ENCODE measurements around the gene TMEM151B. TPM values are rescaled to one million over a fixed set of nuclear protein-coding genes. Genes with fewer than 3 reads are reported as not detected.

TMEM151B gene
- total and polyA plus RNA-seq, 2 of the 13 experiments (the other 11 are each of a cell fraction or from before 2014, with no cell fraction given) = not detected

- TF ChIP-seq ZNF331 (CRISPR knock-in tag; IDR thresholded peaks at IDR 0.05) (peak; percentile 45), RXRA (CRISPR knock-in tag; IDR thresholded peaks at IDR 0.05) (no peak; the same call in 1 of the 2 replicates), PRPF4 (IDR thresholded peaks at IDR 0.05; ENCODE audit: low read depth, low read length, poor library complexity, severe bottlenecking) (no peak), ZNF766 (CRISPR knock-in tag; IDR thresholded peaks at IDR 0.05; ENCODE audit: borderline replicate concordance) (0 out of 2 replicates have a peak, but pooled peaks have one; percentile 16), MNT (IDR thresholded peaks at IDR 0.05) (peak; percentile 28; the same call in 1 of the 2 replicates), KLF6 (CRISPR knock-in tag; IDR thresholded peaks at IDR 0.05) (no peak; the same call in 1 of the 2 replicates), ZBTB33 (CRISPR knock-in tag; IDR thresholded peaks at IDR 0.05) (0 out of 2 replicates have a peak, but pooled peaks have one; percentile 32), ARID4A (CRISPR knock-in tag; IDR thresholded peaks at IDR 0.05; ENCODE audit: borderline replicate concordance) (no peak; the same call in 1 of the 2 replicates), ZNF136 (CRISPR knock-in tag; IDR thresholded peaks at IDR 0.05; ENCODE audit: low read depth) (no peak), PTBP1 (IDR thresholded peaks at IDR 0.05; ENCODE audit: low read depth, low read length, poor library complexity, severe bottlenecking) (no peak), HHEX (CRISPR knock-in tag; IDR thresholded peaks at IDR 0.05) (no peak), BRD4 (CRISPR knock-in tag; IDR thresholded peaks at IDR 0.05) (peak; percentile 49; the same call in 1 of the 2 replicates), ZFP1 (CRISPR knock-in tag; IDR thresholded peaks at IDR 0.05) (no peak), PITX1 (CRISPR knock-in tag; IDR thresholded peaks at IDR 0.05) (peak; percentile 96), GATAD2A (CRISPR knock-in tag; IDR thresholded peaks at IDR 0.05) (no peak; the same call in 1 of the 2 replicates), ZNF18 (CRISPR knock-in tag; IDR thresholded peaks at IDR 0.05; ENCODE audit: insufficient replicate concordance) (peak; percentile 2), MAF1 (CRISPR knock-in tag; IDR thresholded peaks at IDR 0.05; ENCODE audit: borderline replicate concordance) (no peak), RARA (CRISPR knock-in tag; IDR thresholded peaks at IDR 0.05) (0 out of 2 replicates have a peak, but pooled peaks have one; percentile 34), SYNCRIP (IDR thresholded peaks at IDR 0.05; ENCODE audit: insufficient read depth, low read depth, low read length) (no peak), SALL2 (CRISPR knock-in tag; IDR thresholded peaks at IDR 0.05) (no peak)
Observed at GRCh38 chr6:44237021-44237812, 33.0 kb upstream of the TMEM151B start (continued).

Data from HepG2 (cell line).